Prostate gland (tissue), 2 donors: ENCODE measurements around the gene HOXD9.
A peak's percentile ranks its signal among the peaks of the same experiment; 100 is the strongest.

Source experiments
- POLR2AphosphoS5 ChIP-seq: sonication (generic); formaldehyde crosslinking; IDR thresholded peaks from one replicate; pipeline ENCODE4 v1.6.1; 2017; ENCODE audit warnings: antibody characterized with exemption
- TF ChIP-seq, protein P1 (sequence below), 4 experiments: fragments of 200-600 bp in 2 of 4; fragments of 450-650 bp in 2 of 4; sonication (generic) in 2 of 4; IDR thresholded peaks; 1 replicate in 3 of 4; 2 replicates in 1 of 4; pipeline ENCODE4 v1.5.1; 2016 to 2019; ENCODE audit warnings: antibody characterized with exemption in 4 of 4, mild to moderate bottlenecking in 2 of 4, moderate library complexity in 2 of 4

GRCh38 chr2:176092270-176093144, 30.0 kb upstream of the HOXD9 start, which contains the start of gene HOXD13:
- TF ChIP-seq, protein P1, sequence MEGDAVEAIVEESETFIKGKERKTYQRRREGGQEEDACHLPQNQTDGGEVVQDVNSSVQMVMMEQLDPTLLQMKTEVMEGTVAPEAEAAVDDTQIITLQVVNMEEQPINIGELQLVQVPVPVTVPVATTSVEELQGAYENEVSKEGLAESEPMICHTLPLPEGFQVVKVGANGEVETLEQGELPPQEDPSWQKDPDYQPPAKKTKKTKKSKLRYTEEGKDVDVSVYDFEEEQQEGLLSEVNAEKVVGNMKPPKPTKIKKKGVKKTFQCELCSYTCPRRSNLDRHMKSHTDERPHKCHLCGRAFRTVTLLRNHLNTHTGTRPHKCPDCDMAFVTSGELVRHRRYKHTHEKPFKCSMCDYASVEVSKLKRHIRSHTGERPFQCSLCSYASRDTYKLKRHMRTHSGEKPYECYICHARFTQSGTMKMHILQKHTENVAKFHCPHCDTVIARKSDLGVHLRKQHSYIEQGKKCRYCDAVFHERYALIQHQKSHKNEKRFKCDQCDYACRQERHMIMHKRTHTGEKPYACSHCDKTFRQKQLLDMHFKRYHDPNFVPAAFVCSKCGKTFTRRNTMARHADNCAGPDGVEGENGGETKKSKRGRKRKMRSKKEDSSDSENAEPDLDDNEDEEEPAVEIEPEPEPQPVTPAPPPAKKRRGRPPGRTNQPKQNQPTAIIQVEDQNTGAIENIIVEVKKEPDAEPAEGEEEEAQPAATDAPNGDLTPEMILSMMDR (IDR thresholded peaks at IDR 0.05): peak in 1 of 4 experiments; percentile 4
- peak; percentile 90 for TF ChIP-seq POLR2AphosphoS5
